ENCODE data around the gene PSMB5. TPM values are rescaled to one million over a fixed set of nuclear protein-coding genes. Genes with fewer than 3 reads are reported as not detected.
A peak's percentile ranks its signal among the peaks of the same experiment; 100 is the strongest.

PSMB5 gene
- polyA plus RNA-seq, 1 donor from 2014 or later, result 147 TPM

- Histone ChIP-seq H3K79me2 (replicated peaks; ENCODE audit: insufficient read depth, low read length) (peaks cover 14% of the 10 kb centered on the region), H3K9ac (ENCODE audit: low read length) (peak overlapping the region; percentile 94), H4K20me1 (ENCODE audit: insufficient read depth) (no peaks in the 10 kb centered on the region), H3K36me3 (ENCODE audit: insufficient read depth, low read length) (no peaks in the 10 kb centered on the region), H3K27ac (ENCODE audit: low read length) (peak overlapping the region; percentile 95), H3F3A (ENCODE audit: insufficient read depth, low read length, poor library complexity, severe bottlenecking) (no peaks in the 10 kb centered on the region), H2AFZ (ENCODE audit: low read depth, low read length) (peak overlapping the region; percentile 87), H3K4me3 (ENCODE audit: low read length) (peak overlapping the region; percentile 100), H3K27me3 (ENCODE audit: insufficient read depth, low read depth, low read length) (no peaks in the 10 kb centered on the region), H3K9me3 (ENCODE audit: low read length) (no peaks in the 10 kb centered on the region), H3K9me2 (ENCODE audit: insufficient read depth, low read length) (no peaks in the 10 kb centered on the region), H3K4me2 (ENCODE audit: low read length) (peak overlapping the region; percentile 73)
- no peak for TF ChIP-seq REST (IDR thresholded peaks at IDR 0.05; ENCODE audit: borderline replicate concordance)
- no peak for TF ChIP-seq POLR2AphosphoS5 (IDR thresholded peaks at IDR 0.05)
- TF ChIP-seq EP300 (conservative IDR thresholded peaks at IDR 0.05; ENCODE audit: poor library complexity, severe bottlenecking), result no peak
- no peak for TF ChIP-seq SMC3 (conservative IDR thresholded peaks at IDR 0.05; ENCODE audit: poor library complexity)
- TF ChIP-seq RAD21 (conservative IDR thresholded peaks at IDR 0.05), result no peak
- TF ChIP-seq EZH2 (IDR thresholded peaks at IDR 0.05; ENCODE audit: borderline replicate concordance, insufficient read depth, low read length, poor library complexity, severe bottlenecking), result no peak
- no peak for TF ChIP-seq MXI1 (conservative IDR thresholded peaks at IDR 0.05; ENCODE audit: poor library complexity, severe bottlenecking)
- no peak for TF ChIP-seq TAF1 (IDR thresholded peaks at IDR 0.05; ENCODE audit: low read depth)
- TF ChIP-seq CTCF (IDR thresholded peaks at IDR 0.05; ENCODE audit: poor library complexity, severe bottlenecking), result no peak
Observed at GRCh38 chr14:23033801-23034497, 751 bp downstream of the PSMB5 start.

- Histone ChIP-seq H3K9me3 (ENCODE audit: low read length) (no peaks in the 10 kb centered on the region), H3K9ac (ENCODE audit: low read length) (no peak overlapping the region), H3K27me3 (ENCODE audit: insufficient read depth, low read depth, low read length) (no peaks in the 10 kb centered on the region), H3K27ac (ENCODE audit: low read length) (no peak overlapping the region), H4K20me1 (ENCODE audit: insufficient read depth) (no peaks in the 10 kb centered on the region), H2AFZ (ENCODE audit: low read depth, low read length) (no peak overlapping the region), H3K36me3 (ENCODE audit: insufficient read depth, low read length) (no peaks in the 10 kb centered on the region), H3K4me3 (ENCODE audit: low read length) (peak overlapping the region; percentile 100), H3K9me2 (ENCODE audit: insufficient read depth, low read length) (no peaks in the 10 kb centered on the region), H3F3A (ENCODE audit: insufficient read depth, low read length, poor library complexity, severe bottlenecking) (no peaks in the 10 kb centered on the region), H3K79me2 (replicated peaks; ENCODE audit: insufficient read depth, low read length) (peaks cover 14% of the 10 kb centered on the region), H3K4me2 (ENCODE audit: low read length) (no peak overlapping the region)
- TF ChIP-seq MXI1 (conservative IDR thresholded peaks at IDR 0.05; ENCODE audit: poor library complexity, severe bottlenecking), result no peak
- TF ChIP-seq POLR2AphosphoS5 (IDR thresholded peaks at IDR 0.05), result no peak
- TF ChIP-seq EP300 (conservative IDR thresholded peaks at IDR 0.05; ENCODE audit: poor library complexity, severe bottlenecking), result no peak
- TF ChIP-seq CTCF (IDR thresholded peaks at IDR 0.05; ENCODE audit: poor library complexity, severe bottlenecking), result no peak
- TF ChIP-seq EZH2 (IDR thresholded peaks at IDR 0.05; ENCODE audit: borderline replicate concordance, insufficient read depth, low read length, poor library complexity, severe bottlenecking), result no peak
- no peak for TF ChIP-seq SMC3 (conservative IDR thresholded peaks at IDR 0.05; ENCODE audit: poor library complexity)
- no peak for TF ChIP-seq TAF1 (IDR thresholded peaks at IDR 0.05; ENCODE audit: low read depth)
- no peak for TF ChIP-seq REST (IDR thresholded peaks at IDR 0.05; ENCODE audit: borderline replicate concordance)
- no peak for TF ChIP-seq RAD21 (conservative IDR thresholded peaks at IDR 0.05)
Observed at GRCh38 chr14:23033251-23033727, 1.4 kb downstream of the PSMB5 start.
